ENCODE measurements around the gene POU6F2. TPM values are rescaled to one million over a fixed set of nuclear protein-coding genes. Genes with fewer than 3 reads are reported as not detected.

Gene POU6F2
- total and polyA plus RNA-seq, 7 donors, result 0.01 TPM; not detected in 6

GRCh38 chr7:39434012-39434411 is 456.3 kb downstream of the POU6F2 start:
- Histone ChIP-seq H3K27ac (no peak overlapping the region), H3K27me3 (ENCODE audit: insufficient read depth in 3 of 3, low read length in 2 of 3) (no peaks in the 10 kb centered on the region), H3K4me1 (no peaks in the 10 kb centered on the region), H3K9me3 (no peaks in the 10 kb centered on the region), H3K4me3 (no peak overlapping the region), H3K36me3 (ENCODE audit: insufficient read depth in 1 of 2, low read depth in 1 of 2) (no peaks in the 10 kb centered on the region)
- intact Hi-C loops (cut with DNase I), result no loop called here
- TF ChIP-seq, protein P1, sequence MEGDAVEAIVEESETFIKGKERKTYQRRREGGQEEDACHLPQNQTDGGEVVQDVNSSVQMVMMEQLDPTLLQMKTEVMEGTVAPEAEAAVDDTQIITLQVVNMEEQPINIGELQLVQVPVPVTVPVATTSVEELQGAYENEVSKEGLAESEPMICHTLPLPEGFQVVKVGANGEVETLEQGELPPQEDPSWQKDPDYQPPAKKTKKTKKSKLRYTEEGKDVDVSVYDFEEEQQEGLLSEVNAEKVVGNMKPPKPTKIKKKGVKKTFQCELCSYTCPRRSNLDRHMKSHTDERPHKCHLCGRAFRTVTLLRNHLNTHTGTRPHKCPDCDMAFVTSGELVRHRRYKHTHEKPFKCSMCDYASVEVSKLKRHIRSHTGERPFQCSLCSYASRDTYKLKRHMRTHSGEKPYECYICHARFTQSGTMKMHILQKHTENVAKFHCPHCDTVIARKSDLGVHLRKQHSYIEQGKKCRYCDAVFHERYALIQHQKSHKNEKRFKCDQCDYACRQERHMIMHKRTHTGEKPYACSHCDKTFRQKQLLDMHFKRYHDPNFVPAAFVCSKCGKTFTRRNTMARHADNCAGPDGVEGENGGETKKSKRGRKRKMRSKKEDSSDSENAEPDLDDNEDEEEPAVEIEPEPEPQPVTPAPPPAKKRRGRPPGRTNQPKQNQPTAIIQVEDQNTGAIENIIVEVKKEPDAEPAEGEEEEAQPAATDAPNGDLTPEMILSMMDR (IDR thresholded peaks at IDR 0.05), result no peak
- DNase-seq (no peak), ATAC-seq (no peak)
- WGBS, 3 donors, result 51 to 55% (median 54%) methylated on average over 3 of the region's 3 CpGs

- TF ChIP-seq, protein P1 (IDR thresholded peaks at IDR 0.05), result no peak
- intact Hi-C loops (cut with DNase I), result no loop called here
- Histone ChIP-seq H3K4me3 (no peak overlapping the region), H3K4me1 (no peaks in the 10 kb centered on the region), H3K27me3 (ENCODE audit: insufficient read depth in 3 of 3, low read length in 2 of 3) (peaks cover 0 to 3% (median 2%) of the 10 kb centered on the region in 3 donors), H3K9me3 (no peaks in the 10 kb centered on the region), H3K36me3 (ENCODE audit: insufficient read depth in 1 of 2, low read depth in 1 of 2) (no peaks in the 10 kb centered on the region), H3K27ac (no peak overlapping the region)
- WGBS, 3 donors, result 49 to 65% (median 57%) methylated on average over 3 of the region's 3 CpGs
- ATAC-seq (no peak), DNase-seq (no peak)
Measured at GRCh38 chr7:39446546-39446945, 468.8 kb downstream of the POU6F2 start.

DNA sequence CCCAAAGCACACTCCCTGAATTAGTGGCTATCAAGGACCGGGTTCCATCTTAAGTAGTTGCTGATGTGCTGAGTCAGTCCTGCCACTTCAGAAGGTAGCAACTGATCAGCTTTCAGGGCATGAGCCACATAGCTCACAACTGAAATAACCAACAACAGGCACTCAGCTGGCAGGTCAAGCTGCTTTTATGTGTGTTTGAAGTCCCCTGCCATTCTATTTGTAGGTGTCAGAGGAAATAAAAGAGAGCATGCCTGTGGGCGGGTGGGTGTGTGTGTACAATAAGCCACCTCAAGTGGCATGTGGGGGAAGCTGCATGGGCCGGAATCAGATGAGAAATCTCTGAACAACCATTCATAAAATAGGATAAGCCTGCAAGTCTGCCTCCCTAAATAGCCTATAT is 474.2 kb downstream of the POU6F2 start:
- Histone ChIP-seq H3K4me3 (no peak overlapping the region), H3K4me1 (no peaks in the 10 kb centered on the region), H3K9me3 (no peaks in the 10 kb centered on the region), H3K27ac (no peak overlapping the region), H3K36me3 (ENCODE audit: insufficient read depth in 1 of 2, low read depth in 1 of 2) (no peaks in the 10 kb centered on the region), H3K27me3 (ENCODE audit: insufficient read depth in 3 of 3, low read length in 2 of 3) (no peaks in the 10 kb centered on the region)
- WGBS, 3 donors, result 77 to 81% (median 81%) methylated on average over 3 of the region's 3 CpGs
- intact Hi-C loops (cut with DNase I), result no loop called here
- DNase-seq (no peak), ATAC-seq (no peak)
- TF ChIP-seq, protein P1 (IDR thresholded peaks at IDR 0.05), result no peak

DNA sequence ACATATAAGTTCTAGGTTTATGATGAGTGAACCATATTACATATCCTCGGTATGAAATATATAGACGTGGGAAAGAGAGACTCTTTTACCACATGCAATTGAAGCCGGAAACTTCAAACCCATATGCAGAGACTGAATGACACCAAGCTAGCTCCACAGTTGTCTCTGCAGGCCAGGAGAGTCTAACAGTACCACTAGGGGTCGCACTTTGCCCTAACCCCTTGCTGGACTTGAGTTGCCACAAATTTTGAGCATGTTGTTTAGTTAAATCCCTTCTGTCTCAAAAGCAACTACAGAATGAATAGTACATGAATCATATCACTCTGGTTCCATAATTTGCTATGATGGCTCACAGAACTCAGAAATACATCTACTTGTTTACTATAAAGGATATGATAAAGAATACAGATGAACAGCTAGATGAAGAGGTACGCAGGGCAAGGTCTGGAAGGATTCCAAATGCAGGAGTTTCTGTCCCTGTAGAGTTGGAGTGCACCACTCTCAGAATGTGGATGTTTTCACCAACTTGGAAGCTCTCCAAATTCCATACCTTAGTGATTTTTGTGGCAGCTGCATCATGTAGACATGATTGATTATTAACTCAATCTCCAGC is 476.1 kb downstream of the POU6F2 start:
- TF ChIP-seq, protein P1 (IDR thresholded peaks at IDR 0.05), result peak; percentile 37
- 50 to 55% (median 53%) methylated on average over 5 of the region's 5 CpGs for WGBS, 3 donors
- ATAC-seq, result no peak

More for the DNA sequence above, 476.1 kb downstream of the POU6F2 start:
- H3K4me3 ChIP-seq, result no peak overlapping the region
- no peaks in the 10 kb centered on the region for H3K4me1 ChIP-seq
- DNase-seq, result no peak
- no peaks in the 10 kb centered on the region for H3K27me3 ChIP-seq (ENCODE audit: insufficient read depth in 3 of 3, low read length in 2 of 3)
- H3K9me3 ChIP-seq, result no peaks in the 10 kb centered on the region
- no peak overlapping the region for H3K27ac ChIP-seq
- intact Hi-C loops (cut with DNase I), result no loop called here
- no peaks in the 10 kb centered on the region for H3K36me3 ChIP-seq (ENCODE audit: insufficient read depth in 1 of 2, low read depth in 1 of 2)

All from psoas muscle (tissue), 8 donors.